Erythroblast (primary cell): ENCODE data around the gene BRD1.

Experiments
- GATA1 ChIP-seq: IDR thresholded peaks from 2 replicates; pipeline ENCODE4 v1.6.1; 2011; ENCODE audit warnings: low read depth, mild to moderate bottlenecking, control low read depth, low read length, moderate library complexity
- POLR2A ChIP-seq: IDR thresholded peaks from 2 replicates; pipeline ENCODE4 v1.6.1; 2011; ENCODE audit warnings: mild to moderate bottlenecking, low read length

DNA sequence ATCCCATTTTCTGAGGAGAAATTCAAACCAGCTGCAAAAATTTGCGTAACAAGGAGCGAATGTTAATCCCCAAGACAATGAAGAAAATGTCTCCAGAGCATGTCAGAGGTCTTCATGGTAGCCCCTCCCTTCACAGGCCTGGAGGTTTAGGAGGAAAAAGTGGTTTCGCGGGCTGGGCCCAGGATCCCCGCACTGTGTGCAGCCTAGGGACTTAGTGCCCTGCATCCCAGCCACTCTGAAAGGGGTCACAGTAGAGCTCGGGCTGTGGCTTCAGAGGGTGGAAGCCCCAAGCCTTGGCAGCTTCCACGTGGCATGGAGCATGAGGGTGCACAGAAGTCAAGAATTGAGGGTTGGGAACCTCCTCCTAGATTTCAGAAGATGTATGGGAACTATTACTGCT is 87.4 kb downstream of the BRD1 start:
- TF ChIP-seq POLR2A (no peak), GATA1 (no peak)
